HG03108 (cell line): ENCODE data around the gene AFAP1.

ENCODE experiments used
- ATAC-seq: cut with Tn5 transposase; IDR thresholded peaks from one replicate; pipeline ENCODE4 v1.9.1; 2021; ENCODE audit warnings: moderate library complexity; ENCODE audit not compliant: unreplicated experiment

Gene AFAP1

GRCh38 chr4:7726665-7727413 lies 212.8 kb downstream of the AFAP1 start:
- ATAC-seq = no peak

- ATAC-seq = no peak
Measured at GRCh38 chr4:7725951-7726350, 213.7 kb downstream of the AFAP1 start.

DNA sequence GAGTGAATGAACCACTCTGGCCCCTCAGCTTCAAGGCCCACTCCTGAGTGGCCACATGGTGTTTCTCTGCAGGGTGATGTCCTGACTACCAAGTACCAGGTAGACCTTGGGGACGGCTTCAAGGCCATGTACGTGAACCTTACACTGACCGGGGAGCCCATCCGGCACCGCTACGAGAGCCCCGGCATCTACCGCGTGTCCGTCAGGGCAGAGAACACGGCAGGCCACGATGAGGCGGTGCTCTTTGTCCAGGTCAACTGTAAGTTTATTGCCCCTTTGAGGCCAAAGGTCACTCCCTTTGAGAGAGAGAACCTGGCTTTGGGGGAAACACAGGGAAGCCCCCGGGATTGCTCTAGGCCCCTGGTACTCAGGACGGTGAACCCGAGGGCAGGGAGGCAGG lies 216.0 kb downstream of the AFAP1 start:
- ATAC-seq = no peak

DNA sequence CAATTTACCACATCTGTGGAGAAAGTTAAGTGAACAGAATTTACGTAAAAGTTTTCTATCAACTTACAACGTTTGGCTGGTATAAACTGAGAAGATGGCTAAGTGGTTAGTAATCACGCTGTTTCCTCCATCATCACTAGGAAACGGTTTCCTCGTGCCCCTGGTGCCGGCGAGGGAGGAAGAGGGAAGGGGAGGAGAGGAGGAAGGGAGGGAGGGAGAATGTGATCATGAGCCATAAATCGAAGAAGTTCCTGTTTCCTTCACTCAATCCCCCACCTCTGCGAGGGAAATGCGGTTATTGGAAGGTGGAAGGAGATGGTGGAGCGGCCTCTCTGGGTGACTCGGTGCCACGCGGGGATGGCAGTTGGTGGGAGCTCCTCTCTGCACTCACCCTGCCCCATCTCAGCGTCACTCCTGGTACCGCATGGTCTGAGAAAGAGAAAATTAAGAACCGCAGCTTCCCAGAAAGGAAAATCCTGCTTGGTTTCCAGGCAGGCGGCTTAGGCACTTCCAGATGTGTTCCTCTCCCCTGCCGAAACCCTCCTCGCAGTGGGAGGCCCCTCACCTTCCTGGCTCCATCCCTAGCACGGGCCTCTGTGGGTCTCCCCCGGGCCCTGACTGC lies 216.8 kb downstream of the AFAP1 start:
- no peak for ATAC-seq

DNA sequence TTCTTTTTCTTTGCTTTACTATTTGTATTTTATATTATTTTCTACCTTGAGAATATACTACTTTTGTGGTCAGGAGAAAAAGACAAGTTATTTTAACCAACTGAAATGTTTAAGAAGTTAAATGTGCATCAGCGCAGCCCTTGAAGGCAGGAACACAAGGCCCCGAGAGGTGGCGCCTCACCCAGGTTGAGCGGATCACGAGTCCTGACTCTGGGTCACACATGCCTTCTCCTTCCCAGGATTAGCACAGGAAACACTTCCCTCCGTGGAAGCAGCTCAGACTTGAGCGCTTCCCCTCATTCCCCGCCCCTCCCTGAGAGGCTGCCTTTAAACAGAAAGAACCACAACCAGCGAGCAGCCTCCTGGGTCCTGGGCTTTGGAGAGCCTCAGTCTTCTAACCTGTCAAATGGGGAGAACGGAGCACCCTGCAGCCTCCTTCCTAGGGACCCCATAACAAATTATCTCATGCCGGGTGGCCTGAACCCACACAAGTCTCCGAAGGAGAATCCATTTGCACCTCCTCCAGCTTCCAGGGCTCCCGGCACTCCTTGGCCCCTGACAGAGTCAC lies 217.6 kb downstream of the AFAP1 start:
- no peak for ATAC-seq

DNA sequence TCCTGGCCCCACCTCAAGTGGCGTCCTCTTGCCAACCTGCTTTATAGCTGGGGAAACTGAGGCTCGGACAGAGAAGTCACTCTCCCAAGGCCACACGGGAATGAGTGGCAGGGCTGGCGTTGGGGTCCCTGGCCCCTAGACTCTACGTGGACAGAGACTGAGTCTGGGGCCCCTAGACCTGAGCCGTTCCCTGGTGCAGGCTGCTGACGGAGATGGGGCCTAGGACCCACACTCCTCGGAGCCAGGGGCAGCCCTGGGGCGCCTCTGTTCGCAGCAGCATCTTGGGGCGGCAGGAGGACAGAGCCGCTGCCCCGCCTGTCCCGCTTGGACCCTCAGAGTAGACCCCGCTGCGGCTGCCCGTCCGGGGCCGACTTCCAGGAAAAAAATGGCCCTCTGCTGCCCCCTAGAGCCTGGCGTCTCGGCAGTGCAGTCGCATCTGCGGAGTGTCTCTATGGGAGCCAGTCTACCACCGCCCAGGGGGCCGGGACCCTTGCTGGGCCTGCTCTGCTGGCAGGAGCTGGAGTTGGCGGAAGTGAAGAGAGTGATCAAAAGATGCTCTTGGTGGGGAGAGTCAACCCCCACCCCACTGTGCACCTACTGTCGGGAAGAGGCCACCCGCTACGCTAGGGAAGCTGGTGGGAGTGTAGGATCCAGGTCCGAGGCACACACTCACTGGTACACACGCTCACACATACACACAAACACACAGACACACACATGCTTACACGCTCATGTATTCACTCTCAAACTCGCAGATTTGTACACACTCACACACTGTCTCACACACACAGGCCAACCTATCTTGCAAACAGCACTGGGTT lies 220.1 kb downstream of the AFAP1 start:
- ATAC-seq = no peak

GRCh38 chr4:7717946-7718490 lies 221.6 kb downstream of the AFAP1 start:
- ATAC-seq = no peak

DNA sequence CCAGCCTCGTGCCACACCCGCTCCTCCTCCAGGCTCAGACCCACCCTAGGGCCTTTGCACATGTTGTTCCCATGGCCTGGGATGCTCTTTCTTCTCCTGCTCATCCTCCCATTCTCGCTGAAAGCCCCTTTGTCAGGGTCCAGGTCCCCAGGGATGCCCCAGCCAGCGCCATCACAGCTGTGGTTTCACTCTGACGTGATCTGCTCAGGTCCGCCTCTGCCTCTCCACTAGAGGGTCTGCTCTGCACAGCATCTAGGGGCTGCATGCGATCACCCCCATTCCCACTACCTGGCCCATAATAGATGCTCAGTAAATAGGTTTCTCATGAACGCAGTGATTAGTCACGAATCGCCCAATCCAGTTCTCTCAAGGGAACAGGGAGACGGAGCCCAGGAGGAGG lies 222.5 kb downstream of the AFAP1 start:
- ATAC-seq = no peak

GRCh38 chr4:7716010-7716721 lies 223.5 kb downstream of the AFAP1 start:
- no peak for ATAC-seq

DNA sequence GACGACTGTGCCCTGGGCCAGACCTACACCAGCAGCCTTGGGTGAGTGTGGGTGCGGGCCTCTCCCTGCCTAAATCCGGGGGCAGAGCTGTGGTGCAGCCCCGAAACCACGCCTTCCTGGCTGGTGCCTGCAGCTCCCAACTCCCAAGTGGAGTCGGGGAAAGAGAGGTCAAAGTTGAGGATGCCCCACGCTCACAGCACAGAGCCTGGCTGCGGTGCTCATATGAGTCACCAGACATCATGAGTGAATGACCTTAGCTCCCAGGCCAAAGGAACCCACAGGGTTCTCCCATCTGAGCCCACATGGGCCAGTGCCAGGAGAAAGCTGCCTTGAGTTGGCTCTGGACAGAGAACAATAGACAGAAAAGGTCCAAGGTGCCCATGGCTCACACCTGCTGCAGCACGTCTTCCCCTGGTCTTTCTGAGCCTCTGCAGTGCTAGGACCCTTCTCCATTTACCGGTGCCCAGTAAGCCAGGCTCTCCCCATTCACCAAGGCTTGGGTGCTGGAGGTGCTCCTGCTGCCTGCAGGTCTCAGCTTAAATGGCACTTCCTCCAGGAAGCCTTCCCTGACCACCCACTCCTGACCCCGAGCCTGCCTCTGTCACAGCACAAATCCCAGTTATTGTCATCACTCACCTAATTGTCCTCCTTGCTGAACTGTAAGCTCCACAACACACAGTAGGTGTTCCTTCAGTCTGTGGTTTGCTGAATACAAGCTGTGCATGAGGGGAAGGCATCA lies 224.2 kb downstream of the AFAP1 start:
- ATAC-seq = no peak

DNA sequence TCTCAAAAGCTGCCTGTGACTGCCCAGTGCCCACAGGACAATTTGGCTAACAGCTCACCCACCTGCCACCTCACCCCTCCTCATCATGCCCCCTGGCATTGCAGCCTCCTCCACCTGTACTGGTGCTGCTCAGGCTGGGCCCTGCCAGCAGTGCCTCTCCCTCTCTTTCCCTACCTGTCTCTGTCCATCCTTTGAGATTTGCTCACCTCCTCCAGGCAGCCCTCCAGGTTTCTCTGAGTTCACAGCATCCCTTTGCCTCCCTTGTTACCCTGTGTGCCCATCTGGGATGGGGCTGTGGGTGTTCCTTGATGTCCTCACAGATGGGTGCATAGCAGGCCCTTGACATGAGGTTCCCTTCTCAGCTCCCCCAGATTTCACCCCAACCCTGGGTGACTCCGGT lies 224.9 kb downstream of the AFAP1 start:
- ATAC-seq = no peak

GRCh38 chr4:7714176-7714575 lies 225.5 kb downstream of the AFAP1 start:
- no peak for ATAC-seq

DNA sequence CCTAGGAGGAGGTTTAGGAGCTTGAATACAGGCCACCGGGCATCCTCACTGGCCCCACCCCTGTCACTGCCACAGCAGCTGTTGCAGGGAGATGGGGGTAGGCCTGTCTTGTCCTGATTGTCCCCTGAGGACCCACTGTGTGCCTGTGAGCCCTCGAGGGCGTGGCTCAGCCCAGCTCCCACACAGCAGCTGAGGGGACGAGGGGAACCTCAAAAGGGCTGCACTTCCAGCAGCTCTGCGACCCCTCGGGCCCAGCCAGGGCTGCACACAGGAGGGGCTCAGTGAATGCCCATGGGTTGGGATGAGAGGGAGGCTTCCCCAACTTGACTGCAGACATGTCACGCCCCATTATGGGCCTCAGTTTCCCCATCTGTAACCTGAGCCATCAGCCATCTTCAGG lies 225.9 kb downstream of the AFAP1 start:
- ATAC-seq = no peak

DNA sequence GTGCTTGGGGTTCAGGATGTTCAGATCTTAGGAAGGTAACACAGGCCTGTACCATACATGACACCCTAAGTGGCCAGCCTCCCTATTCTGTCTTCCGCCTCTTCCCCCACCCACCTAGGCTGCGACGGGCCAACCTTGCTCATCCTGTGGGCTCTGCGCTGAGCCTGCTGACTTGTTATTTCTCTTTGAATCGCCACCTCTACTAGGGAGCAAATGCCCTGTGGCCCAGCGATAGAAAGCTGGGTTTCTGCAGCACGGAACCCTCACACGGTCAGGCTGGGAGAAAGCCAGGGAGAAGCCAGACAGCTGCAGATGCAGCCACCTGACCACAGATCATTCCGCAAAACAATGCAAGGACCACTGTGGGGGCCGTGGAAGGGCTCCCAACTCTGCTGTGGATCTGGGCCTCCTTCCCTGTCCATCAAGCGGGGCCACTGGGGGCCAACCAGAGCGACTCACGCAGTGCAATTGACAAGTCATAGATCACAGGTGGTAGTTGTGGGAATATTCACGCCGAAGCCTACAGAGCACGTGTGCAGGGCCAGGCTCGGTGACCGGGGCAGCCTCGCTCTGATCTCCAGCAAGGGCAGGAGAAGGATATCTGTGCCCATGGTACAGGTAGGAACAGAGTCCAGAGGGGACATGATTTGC lies 227.5 kb downstream of the AFAP1 start:
- ATAC-seq = no peak

DNA sequence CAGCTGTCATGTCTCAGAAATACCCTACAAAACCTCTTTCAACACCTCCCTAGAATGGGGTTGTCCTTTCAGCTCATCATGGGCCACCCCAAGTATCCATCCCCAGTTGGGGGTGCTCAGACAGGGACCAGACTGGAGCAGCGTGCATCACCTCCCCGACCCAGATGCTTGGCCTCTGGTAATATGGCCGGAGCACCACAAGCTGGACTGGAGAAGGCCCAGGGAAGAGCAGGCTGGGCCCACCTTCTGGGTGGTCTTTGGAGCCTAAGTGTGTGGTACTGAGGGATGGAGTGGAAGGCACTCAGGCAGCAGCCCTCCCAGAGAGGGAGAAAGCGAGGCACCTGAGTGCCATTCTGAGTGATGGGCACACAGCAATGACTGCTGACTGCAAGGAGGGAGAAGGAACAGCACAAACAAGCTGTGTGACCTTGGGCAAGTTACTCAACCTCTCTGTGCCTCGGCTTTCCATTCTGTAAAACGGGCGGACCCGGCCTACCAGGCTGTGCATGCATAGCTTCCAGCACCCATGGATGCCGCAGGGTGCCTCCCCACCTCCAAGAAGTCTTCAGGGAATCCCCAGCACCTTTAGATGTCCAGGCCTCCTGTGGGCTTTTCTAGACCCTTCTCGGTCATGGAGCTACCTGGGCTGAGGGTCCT lies 228.2 kb downstream of the AFAP1 start:
- ATAC-seq = no peak

- ATAC-seq = no peak
Measured at GRCh38 chr4:7710576-7711306, 228.9 kb downstream of the AFAP1 start.

- ATAC-seq = no peak
Measured at GRCh38 chr4:7710126-7710525, 229.5 kb downstream of the AFAP1 start.

DNA sequence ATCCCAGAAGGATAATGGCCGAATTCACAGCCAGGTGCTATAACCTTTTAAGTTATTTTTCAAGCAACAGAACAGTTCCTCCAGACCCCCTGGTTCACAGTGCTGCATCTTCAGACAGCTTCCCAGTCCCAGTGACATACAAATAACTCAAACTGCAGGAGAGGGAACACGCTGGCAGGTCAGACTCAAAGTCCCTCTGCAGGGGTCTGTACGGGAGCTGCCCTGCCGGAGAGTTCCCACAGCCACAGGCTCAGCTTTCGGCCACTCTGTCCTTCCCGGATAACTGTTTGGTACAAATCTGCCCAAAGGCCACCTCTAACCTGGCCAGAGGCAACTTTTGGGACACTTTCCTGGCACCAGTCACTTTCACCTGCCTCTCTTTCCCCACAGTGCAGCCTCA lies 230.2 kb downstream of the AFAP1 start:
- no peak for ATAC-seq
